ENCODE results near the gene NFATC2. TPM values are rescaled to one million over a fixed set of nuclear protein-coding genes. Genes with fewer than 3 reads are reported as not detected.

NFATC2 gene
- polyA plus RNA-seq, 1 donor from 2014 or later, result not detected

DNA sequence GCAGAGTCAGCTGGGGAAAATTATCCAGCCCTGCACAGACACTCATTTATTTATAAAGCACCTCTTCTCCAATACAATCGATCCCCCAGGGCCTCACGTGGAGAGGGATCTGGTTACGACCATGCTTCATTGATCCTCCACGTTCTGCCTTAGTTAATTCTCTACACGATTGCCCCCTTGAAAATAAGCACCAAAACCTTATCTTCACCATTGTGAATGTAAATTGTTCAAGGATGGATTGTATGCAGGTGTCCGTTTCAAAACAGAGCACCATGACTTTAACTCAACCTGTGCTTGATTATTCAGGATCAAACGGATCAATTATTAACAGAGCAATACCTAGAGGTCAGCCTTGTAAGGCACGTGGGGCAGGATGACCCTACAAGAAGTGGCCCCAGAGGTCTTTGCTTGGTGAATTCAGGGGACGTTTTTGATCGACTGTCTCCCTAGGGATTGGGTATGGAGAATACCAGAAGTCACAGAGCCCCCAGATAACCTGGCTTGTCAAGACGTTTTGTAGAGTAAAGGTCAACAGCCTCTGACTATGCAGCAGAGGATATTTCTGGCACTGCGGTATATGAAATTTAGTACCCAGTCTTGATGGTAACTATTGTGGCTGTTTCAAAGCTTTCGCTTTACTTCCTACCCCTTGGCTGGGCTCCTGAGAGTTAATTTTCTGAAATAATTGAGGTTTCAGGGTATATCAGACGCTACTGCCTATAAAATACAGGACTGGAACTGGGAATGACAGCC lies 112.1 kb downstream of the NFATC2 start:
- H3K4me2 ChIP-seq (ENCODE audit: low read length), result no peak overlapping the region
- no peaks in the 10 kb centered on the region for H3K9me2 ChIP-seq (ENCODE audit: insufficient read depth, low read length)
- no peaks in the 10 kb centered on the region for H3K36me3 ChIP-seq (ENCODE audit: insufficient read depth, low read length)
- H3F3A ChIP-seq (ENCODE audit: insufficient read depth, low read length, poor library complexity, severe bottlenecking), result peaks cover 3% of the 10 kb centered on the region
- no peaks in the 10 kb centered on the region for H4K20me1 ChIP-seq (ENCODE audit: insufficient read depth)
- H3K27me3 ChIP-seq (ENCODE audit: insufficient read depth, low read depth, low read length), result no peaks in the 10 kb centered on the region
- H3K4me3 ChIP-seq (ENCODE audit: low read length), result no peak overlapping the region
- H3K79me2 ChIP-seq (replicated peaks; ENCODE audit: insufficient read depth, low read length), result no peaks in the 10 kb centered on the region
- no peak for TF ChIP-seq SMC3 (conservative IDR thresholded peaks at IDR 0.05; ENCODE audit: poor library complexity)
- TF ChIP-seq TAF1 (IDR thresholded peaks at IDR 0.05; ENCODE audit: low read depth), result no peak
- no peak for TF ChIP-seq POLR2AphosphoS5 (IDR thresholded peaks at IDR 0.05)
- no peak for TF ChIP-seq EP300 (conservative IDR thresholded peaks at IDR 0.05; ENCODE audit: poor library complexity, severe bottlenecking)
- TF ChIP-seq EZH2 (IDR thresholded peaks at IDR 0.05; ENCODE audit: borderline replicate concordance, insufficient read depth, low read length, poor library complexity, severe bottlenecking), result no peak
- no peak for TF ChIP-seq MXI1 (conservative IDR thresholded peaks at IDR 0.05; ENCODE audit: poor library complexity, severe bottlenecking)
- TF ChIP-seq, protein P1, sequence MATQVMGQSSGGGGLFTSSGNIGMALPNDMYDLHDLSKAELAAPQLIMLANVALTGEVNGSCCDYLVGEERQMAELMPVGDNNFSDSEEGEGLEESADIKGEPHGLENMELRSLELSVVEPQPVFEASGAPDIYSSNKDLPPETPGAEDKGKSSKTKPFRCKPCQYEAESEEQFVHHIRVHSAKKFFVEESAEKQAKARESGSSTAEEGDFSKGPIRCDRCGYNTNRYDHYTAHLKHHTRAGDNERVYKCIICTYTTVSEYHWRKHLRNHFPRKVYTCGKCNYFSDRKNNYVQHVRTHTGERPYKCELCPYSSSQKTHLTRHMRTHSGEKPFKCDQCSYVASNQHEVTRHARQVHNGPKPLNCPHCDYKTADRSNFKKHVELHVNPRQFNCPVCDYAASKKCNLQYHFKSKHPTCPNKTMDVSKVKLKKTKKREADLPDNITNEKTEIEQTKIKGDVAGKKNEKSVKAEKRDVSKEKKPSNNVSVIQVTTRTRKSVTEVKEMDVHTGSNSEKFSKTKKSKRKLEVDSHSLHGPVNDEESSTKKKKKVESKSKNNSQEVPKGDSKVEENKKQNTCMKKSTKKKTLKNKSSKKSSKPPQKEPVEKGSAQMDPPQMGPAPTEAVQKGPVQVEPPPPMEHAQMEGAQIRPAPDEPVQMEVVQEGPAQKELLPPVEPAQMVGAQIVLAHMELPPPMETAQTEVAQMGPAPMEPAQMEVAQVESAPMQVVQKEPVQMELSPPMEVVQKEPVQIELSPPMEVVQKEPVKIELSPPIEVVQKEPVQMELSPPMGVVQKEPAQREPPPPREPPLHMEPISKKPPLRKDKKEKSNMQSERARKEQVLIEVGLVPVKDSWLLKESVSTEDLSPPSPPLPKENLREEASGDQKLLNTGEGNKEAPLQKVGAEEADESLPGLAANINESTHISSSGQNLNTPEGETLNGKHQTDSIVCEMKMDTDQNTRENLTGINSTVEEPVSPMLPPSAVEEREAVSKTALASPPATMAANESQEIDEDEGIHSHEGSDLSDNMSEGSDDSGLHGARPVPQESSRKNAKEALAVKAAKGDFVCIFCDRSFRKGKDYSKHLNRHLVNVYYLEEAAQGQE (IDR thresholded peaks at IDR 0.05; ENCODE audit: borderline replicate concordance), result no peak
- no peak overlapping the region for H3K9ac ChIP-seq (ENCODE audit: low read length)
- no peak overlapping the region for H3K27ac ChIP-seq (ENCODE audit: low read length)
- H3K9me3 ChIP-seq (ENCODE audit: low read length), result no peaks in the 10 kb centered on the region
- H2AFZ ChIP-seq (ENCODE audit: low read depth, low read length), result no peak overlapping the region

DNA sequence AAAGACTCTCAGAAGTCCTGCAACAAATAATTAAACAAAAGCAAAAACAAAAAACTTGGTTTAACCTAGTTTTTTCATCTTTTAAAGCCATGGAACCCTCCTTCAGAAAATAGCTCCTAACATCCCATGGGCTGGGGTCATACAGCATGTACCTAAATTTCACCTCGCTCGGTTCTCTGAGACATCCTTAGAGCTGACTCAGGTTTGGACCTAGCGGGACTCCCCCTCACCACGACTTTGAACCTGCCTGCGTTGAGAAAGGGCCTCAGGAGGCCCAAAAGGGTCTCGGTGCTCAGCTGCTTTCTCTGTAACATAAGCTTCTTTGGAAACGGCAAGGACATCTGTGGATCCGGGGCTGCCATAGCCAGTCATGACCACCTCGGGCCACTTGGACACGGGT lies 112.8 kb downstream of the NFATC2 start:
- Histone ChIP-seq H3K27me3 (ENCODE audit: insufficient read depth, low read depth, low read length) (no peaks in the 10 kb centered on the region), H4K20me1 (ENCODE audit: insufficient read depth) (no peaks in the 10 kb centered on the region), H3K9me2 (ENCODE audit: insufficient read depth, low read length) (no peaks in the 10 kb centered on the region), H3K4me2 (ENCODE audit: low read length) (no peak overlapping the region), H3K9ac (ENCODE audit: low read length) (no peak overlapping the region), H2AFZ (ENCODE audit: low read depth, low read length) (no peak overlapping the region), H3K27ac (ENCODE audit: low read length) (no peak overlapping the region), H3K9me3 (ENCODE audit: low read length) (no peaks in the 10 kb centered on the region), H3F3A (ENCODE audit: insufficient read depth, low read length, poor library complexity, severe bottlenecking) (no peaks in the 10 kb centered on the region), H3K36me3 (ENCODE audit: insufficient read depth, low read length) (no peaks in the 10 kb centered on the region), H3K4me3 (ENCODE audit: low read length) (no peak overlapping the region), H3K79me2 (replicated peaks; ENCODE audit: insufficient read depth, low read length) (no peaks in the 10 kb centered on the region)
- no peak for TF ChIP-seq TAF1 (IDR thresholded peaks at IDR 0.05; ENCODE audit: low read depth)
- no peak for TF ChIP-seq EZH2 (IDR thresholded peaks at IDR 0.05; ENCODE audit: borderline replicate concordance, insufficient read depth, low read length, poor library complexity, severe bottlenecking)
- TF ChIP-seq, protein P1 (IDR thresholded peaks at IDR 0.05; ENCODE audit: borderline replicate concordance), result no peak
- TF ChIP-seq, protein P2, sequence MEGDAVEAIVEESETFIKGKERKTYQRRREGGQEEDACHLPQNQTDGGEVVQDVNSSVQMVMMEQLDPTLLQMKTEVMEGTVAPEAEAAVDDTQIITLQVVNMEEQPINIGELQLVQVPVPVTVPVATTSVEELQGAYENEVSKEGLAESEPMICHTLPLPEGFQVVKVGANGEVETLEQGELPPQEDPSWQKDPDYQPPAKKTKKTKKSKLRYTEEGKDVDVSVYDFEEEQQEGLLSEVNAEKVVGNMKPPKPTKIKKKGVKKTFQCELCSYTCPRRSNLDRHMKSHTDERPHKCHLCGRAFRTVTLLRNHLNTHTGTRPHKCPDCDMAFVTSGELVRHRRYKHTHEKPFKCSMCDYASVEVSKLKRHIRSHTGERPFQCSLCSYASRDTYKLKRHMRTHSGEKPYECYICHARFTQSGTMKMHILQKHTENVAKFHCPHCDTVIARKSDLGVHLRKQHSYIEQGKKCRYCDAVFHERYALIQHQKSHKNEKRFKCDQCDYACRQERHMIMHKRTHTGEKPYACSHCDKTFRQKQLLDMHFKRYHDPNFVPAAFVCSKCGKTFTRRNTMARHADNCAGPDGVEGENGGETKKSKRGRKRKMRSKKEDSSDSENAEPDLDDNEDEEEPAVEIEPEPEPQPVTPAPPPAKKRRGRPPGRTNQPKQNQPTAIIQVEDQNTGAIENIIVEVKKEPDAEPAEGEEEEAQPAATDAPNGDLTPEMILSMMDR (IDR thresholded peaks at IDR 0.05; ENCODE audit: poor library complexity, severe bottlenecking), result no peak
- no peak for TF ChIP-seq MXI1 (conservative IDR thresholded peaks at IDR 0.05; ENCODE audit: poor library complexity, severe bottlenecking)
- TF ChIP-seq POLR2AphosphoS5 (IDR thresholded peaks at IDR 0.05), result no peak
- TF ChIP-seq RAD21 (conservative IDR thresholded peaks at IDR 0.05), result no peak
- TF ChIP-seq EP300 (conservative IDR thresholded peaks at IDR 0.05; ENCODE audit: poor library complexity, severe bottlenecking), result no peak
- TF ChIP-seq SMC3 (conservative IDR thresholded peaks at IDR 0.05; ENCODE audit: poor library complexity), result no peak
